GM18519 (cell line): ENCODE measurements around the gene VARS2.
"Not testable (repeated sequence)": the region's sequence is repeated elsewhere in the genome, so short reads cannot be mapped to it uniquely, and the experiment has no call there.

Experiments used
- ATAC-seq: cut with Tn5 transposase; IDR thresholded peaks from one replicate; pipeline ENCODE4 v1.9.1; 2021; ENCODE audit warnings: mild to moderate bottlenecking, moderate library complexity; ENCODE audit not compliant: unreplicated experiment, low FRiP score

The VARS2 gene

GRCh38 chr6:30914076-30914853, at the start of gene VARS2:
Gene VARS2, plus strand, starts transcription at chr6:30914238. Its CDS starts 599 bp downstream, at chr6:30914837.
- peak; percentile 72 for ATAC-seq

- ATAC-seq = no peak
Observed at GRCh38 chr6:30864325-30864724, 49.7 kb upstream of the VARS2 start.

GRCh38 chr6:30869241-30869749, 44.7 kb upstream of the VARS2 start:
- not testable (repeated sequence) for ATAC-seq

GRCh38 chr6:30870546-30870945, 43.5 kb upstream of the VARS2 start:
- ATAC-seq = no peak

- ATAC-seq = no peak
Observed at GRCh38 chr6:30871592-30872183, 42.4 kb upstream of the VARS2 start.

- ATAC-seq = no peak
Observed at GRCh38 chr6:30873137-30873640, 40.8 kb upstream of the VARS2 start.

- not testable (repeated sequence) for ATAC-seq
Observed at GRCh38 chr6:30873795-30874194, 40.2 kb upstream of the VARS2 start.

GRCh38 chr6:30875244-30876038, 38.6 kb upstream of the VARS2 start:
- ATAC-seq = no peak

- ATAC-seq = no peak
Observed at GRCh38 chr6:30876039-30876730, 37.9 kb upstream of the VARS2 start.

GRCh38 chr6:30877419-30878262, 36.4 kb upstream of the VARS2 start:
- no peak for ATAC-seq

- no peak for ATAC-seq
Observed at GRCh38 chr6:30879684-30880427, 34.2 kb upstream of the VARS2 start.

- no peak for ATAC-seq
Observed at GRCh38 chr6:30880698-30881252, 33.3 kb upstream of the VARS2 start.

GRCh38 chr6:30881392-30882203, 32.4 kb upstream of the VARS2 start:
- ATAC-seq = no peak

- ATAC-seq = no peak
Observed at GRCh38 chr6:30882204-30882758, 31.8 kb upstream of the VARS2 start.

GRCh38 chr6:30882759-30883684, 31.0 kb upstream of the VARS2 start:
- no peak for ATAC-seq
